ENCODE measurements around the gene LMO1. TPM values are rescaled to one million over a fixed set of nuclear protein-coding genes. Genes with fewer than 3 reads are reported as not detected.

Gene LMO1
- total and polyA plus RNA-seq, 9 of the 15 experiments (the other 6 are each of a cell fraction or from before 2014, with no cell fraction given) = not detected

DNA sequence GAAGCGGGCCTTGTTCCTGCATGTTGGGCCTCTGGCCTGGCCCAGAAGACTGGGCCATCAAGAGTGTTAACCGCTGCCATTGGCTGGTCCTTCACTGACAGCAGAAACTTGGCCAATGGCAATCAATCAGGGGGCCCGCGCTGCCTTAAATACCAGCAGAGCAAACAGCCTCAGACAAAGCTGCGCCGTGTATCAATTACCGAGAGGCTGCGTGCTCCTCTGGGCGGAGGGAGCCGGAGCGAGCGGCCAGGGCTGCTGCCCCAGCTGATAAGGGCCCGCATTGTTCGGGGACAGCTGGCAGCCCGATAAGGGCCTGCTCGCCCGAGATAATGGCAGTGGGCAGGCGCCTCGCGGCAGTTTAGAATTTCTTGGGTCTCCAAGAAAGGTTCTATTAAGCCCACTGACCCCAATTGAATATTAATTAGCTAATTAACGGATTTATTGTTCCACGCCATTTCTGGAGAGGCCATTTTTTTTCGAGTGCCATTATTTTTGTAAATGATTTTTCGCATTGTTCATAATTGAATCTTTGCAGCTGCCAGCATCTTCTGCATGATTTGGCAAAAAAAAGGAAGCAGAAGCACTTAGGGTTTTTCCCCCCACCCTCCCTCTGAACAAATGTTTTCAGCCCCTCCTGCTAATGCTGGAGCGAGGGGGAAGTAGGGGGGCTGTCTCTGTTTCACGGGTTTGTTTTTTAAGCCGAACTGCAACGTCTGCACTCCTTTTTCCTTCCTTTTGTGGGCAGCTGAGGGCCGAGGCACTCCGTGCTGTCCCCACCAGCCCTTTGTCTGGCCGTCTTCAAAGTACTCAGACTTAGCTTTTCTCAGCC is 57.2 kb downstream of the LMO1 start (continued):
- TF ChIP-seq DACH1 (IDR thresholded peaks at IDR 0.05; ENCODE audit: partially characterized antibody) (peak; percentile 92), ZNF3 (CRISPR knock-in tag; IDR thresholded peaks at IDR 0.05) (no peak), KDM4B (IDR thresholded peaks at IDR 0.05; ENCODE audit: borderline replicate concordance in 2 of 2, low read depth in 1 of 2) (peak in 1 of 2 experiments; percentile 38; a peak in 1 of 4 replicates), RFX5 (IDR thresholded peaks at IDR 0.05; ENCODE audit: low read depth, low read length) (no peak), EP300 (IDR thresholded peaks at IDR 0.05; ENCODE audit: low read length) (peak; percentile 86), ZFP30 (CRISPR knock-in tag; IDR thresholded peaks at IDR 0.05; ENCODE audit: borderline replicate concordance) (no peak), ZNF408 (CRISPR knock-in tag; IDR thresholded peaks at IDR 0.05; ENCODE audit: low read depth) (no peak), BRD4 (IDR thresholded peaks at IDR 0.05) (no peak), TARDBP (IDR thresholded peaks at IDR 0.05) (peak; percentile 78; the same call in 1 of the 2 replicates), RAD21 (CRISPR knock-in tag; conservative IDR thresholded peaks at IDR 0.05 in 1 of 2, IDR thresholded peaks at IDR 0.05 in 1 of 2) (no peak), ZNF311 (CRISPR knock-in tag; IDR thresholded peaks at IDR 0.05) (0 out of 2 replicates have a peak, but pooled peaks have one; percentile 72), ETS2 (tag; IDR thresholded peaks at IDR 0.05; ENCODE audit: borderline replicate concordance, poor library complexity, severe bottlenecking) (no peak)
- TF ChIP-seq, protein P1, sequence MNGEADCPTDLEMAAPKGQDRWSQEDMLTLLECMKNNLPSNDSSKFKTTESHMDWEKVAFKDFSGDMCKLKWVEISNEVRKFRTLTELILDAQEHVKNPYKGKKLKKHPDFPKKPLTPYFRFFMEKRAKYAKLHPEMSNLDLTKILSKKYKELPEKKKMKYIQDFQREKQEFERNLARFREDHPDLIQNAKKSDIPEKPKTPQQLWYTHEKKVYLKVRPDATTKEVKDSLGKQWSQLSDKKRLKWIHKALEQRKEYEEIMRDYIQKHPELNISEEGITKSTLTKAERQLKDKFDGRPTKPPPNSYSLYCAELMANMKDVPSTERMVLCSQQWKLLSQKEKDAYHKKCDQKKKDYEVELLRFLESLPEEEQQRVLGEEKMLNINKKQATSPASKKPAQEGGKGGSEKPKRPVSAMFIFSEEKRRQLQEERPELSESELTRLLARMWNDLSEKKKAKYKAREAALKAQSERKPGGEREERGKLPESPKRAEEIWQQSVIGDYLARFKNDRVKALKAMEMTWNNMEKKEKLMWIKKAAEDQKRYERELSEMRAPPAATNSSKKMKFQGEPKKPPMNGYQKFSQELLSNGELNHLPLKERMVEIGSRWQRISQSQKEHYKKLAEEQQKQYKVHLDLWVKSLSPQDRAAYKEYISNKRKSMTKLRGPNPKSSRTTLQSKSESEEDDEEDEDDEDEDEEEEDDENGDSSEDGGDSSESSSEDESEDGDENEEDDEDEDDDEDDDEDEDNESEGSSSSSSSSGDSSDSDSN (IDR thresholded peaks at IDR 0.05; ENCODE audit: borderline replicate concordance in 1 of 2, low read depth in 2 of 2, low read length in 2 of 2) = no peak
- TF ChIP-seq, protein P2, sequence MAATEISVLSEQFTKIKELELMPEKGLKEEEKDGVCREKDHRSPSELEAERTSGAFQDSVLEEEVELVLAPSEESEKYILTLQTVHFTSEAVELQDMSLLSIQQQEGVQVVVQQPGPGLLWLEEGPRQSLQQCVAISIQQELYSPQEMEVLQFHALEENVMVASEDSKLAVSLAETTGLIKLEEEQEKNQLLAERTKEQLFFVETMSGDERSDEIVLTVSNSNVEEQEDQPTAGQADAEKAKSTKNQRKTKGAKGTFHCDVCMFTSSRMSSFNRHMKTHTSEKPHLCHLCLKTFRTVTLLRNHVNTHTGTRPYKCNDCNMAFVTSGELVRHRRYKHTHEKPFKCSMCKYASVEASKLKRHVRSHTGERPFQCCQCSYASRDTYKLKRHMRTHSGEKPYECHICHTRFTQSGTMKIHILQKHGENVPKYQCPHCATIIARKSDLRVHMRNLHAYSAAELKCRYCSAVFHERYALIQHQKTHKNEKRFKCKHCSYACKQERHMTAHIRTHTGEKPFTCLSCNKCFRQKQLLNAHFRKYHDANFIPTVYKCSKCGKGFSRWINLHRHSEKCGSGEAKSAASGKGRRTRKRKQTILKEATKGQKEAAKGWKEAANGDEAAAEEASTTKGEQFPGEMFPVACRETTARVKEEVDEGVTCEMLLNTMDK (IDR thresholded peaks at IDR 0.05; ENCODE audit: borderline replicate concordance, insufficient read depth, low read depth, low read length, poor library complexity, severe bottlenecking) = no peak
- TF ChIP-seq, protein P3, sequence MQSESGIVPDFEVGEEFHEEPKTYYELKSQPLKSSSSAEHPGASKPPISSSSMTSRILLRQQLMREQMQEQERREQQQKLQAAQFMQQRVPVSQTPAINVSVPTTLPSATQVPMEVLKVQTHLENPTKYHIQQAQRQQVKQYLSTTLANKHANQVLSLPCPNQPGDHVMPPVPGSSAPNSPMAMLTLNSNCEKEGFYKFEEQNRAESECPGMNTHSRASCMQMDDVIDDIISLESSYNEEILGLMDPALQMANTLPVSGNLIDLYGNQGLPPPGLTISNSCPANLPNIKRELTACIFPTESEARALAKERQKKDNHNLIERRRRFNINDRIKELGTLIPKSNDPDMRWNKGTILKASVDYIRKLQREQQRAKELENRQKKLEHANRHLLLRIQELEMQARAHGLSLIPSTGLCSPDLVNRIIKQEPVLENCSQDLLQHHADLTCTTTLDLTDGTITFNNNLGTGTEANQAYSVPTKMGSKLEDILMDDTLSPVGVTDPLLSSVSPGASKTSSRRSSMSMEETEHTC (IDR thresholded peaks at IDR 0.05) = peak; percentile 22; the same call in 1 of the 2 replicates
- TF ChIP-seq, protein P4, sequence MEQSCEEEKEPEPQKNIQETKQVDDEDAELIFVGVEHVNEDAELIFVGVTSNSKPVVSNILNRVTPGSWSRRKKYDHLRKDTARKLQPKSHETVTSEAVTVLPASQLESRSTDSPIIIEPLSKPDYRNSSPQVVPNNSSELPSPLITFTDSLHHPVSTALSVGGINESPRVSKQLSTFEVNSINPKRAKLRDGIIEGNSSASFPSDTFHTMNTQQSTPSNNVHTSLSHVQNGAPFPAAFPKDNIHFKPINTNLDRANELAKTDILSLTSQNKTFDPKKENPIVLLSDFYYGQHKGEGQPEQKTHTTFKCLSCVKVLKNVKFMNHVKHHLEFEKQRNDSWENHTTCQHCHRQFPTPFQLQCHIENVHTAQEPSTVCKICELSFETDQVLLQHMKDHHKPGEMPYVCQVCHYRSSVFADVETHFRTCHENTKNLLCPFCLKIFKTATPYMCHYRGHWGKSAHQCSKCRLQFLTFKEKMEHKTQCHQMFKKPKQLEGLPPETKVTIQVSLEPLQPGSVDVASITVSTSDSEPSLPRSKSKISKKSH (CRISPR knock-in tag; IDR thresholded peaks at IDR 0.05) = no peak
